Measurements from ENCODE around the gene RPP25L.

Gene RPP25L

GRCh38 chr9:34656992-34657391 lies 45.1 kb upstream of the RPP25L start:
- Histone ChIP-seq H3K79me2 (ENCODE audit: control insufficient read depth, low read length) (no peaks in the 10 kb centered on the region), H3K9me2 (replicated peaks; ENCODE audit: control insufficient read depth, low read length) (no peaks in the 10 kb centered on the region), H3K4me2 (ENCODE audit: low read length) (no peak overlapping the region), H3K27ac (ENCODE audit: low read depth, low read length) (no peak overlapping the region), H4K20me1 (ENCODE audit: control insufficient read depth, insufficient read depth, low read depth, low read length) (no peaks in the 10 kb centered on the region), H3F3A (ENCODE audit: control insufficient read depth, insufficient read depth) (no peaks in the 10 kb centered on the region), H3K36me3 (ENCODE audit: control insufficient read depth, low read length) (no peaks in the 10 kb centered on the region), H3K27me3 (ENCODE audit: control insufficient read depth, low read length) (peaks cover 15% of the 10 kb centered on the region), H3K4me1 (ENCODE audit: control insufficient read depth, low read length) (no peaks in the 10 kb centered on the region), H3K4me3 (ENCODE audit: low read length) (no peak overlapping the region), H3K9me3 (ENCODE audit: control insufficient read depth, insufficient read depth, low read length) (no peaks in the 10 kb centered on the region)
- TF ChIP-seq CTCF (IDR thresholded peaks at IDR 0.05; ENCODE audit: low read depth, low read length, poor library complexity, severe bottlenecking) (no peak), EZH2phosphoT487 (IDR thresholded peaks at IDR 0.05; ENCODE audit: borderline replicate concordance, low read length) (no peak)

- H3K4me3 ChIP-seq (ENCODE audit: low read length): no peak overlapping the region
These were observed 43.5 kb upstream of the RPP25L start for GRCh38 chr9:34655394-34655793.

GRCh38 chr9:34654323-34655051 lies 42.6 kb upstream of the RPP25L start:
- H3F3A ChIP-seq (ENCODE audit: control insufficient read depth, insufficient read depth): no peaks in the 10 kb centered on the region
- H4K20me1 ChIP-seq (ENCODE audit: control insufficient read depth, insufficient read depth, low read depth, low read length): no peaks in the 10 kb centered on the region
- H3K79me2 ChIP-seq (ENCODE audit: control insufficient read depth, low read length): no peaks in the 10 kb centered on the region
- H3K4me2 ChIP-seq (ENCODE audit: low read length): no peak overlapping the region
- no peaks in the 10 kb centered on the region for H3K9me3 ChIP-seq (ENCODE audit: control insufficient read depth, insufficient read depth, low read length)
- H3K4me3 ChIP-seq (ENCODE audit: low read length): no peak overlapping the region
- H3K27ac ChIP-seq (ENCODE audit: low read depth, low read length): no peak overlapping the region
- peaks cover 15% of the 10 kb centered on the region for H3K27me3 ChIP-seq (ENCODE audit: control insufficient read depth, low read length)
- H3K36me3 ChIP-seq (ENCODE audit: control insufficient read depth, low read length): peaks cover under 1% of the 10 kb centered on the region; the same call in 1 of the 2 replicates
- TF ChIP-seq CTCF (IDR thresholded peaks at IDR 0.05; ENCODE audit: low read depth, low read length, poor library complexity, severe bottlenecking) (no peak), EZH2phosphoT487 (IDR thresholded peaks at IDR 0.05; ENCODE audit: borderline replicate concordance, low read length) (no peak)
- H3K4me1 ChIP-seq (ENCODE audit: control insufficient read depth, low read length): no peaks in the 10 kb centered on the region
- H3K9me2 ChIP-seq (replicated peaks; ENCODE audit: control insufficient read depth, low read length): no peaks in the 10 kb centered on the region

More at GRCh38 chr9:34655394-34655793, 43.5 kb upstream of the RPP25L start:
- no peaks in the 10 kb centered on the region for H3K36me3 ChIP-seq (ENCODE audit: control insufficient read depth, low read length)
- no peak overlapping the region for H3K27ac ChIP-seq (ENCODE audit: low read depth, low read length)
- H3K4me1 ChIP-seq (ENCODE audit: control insufficient read depth, low read length): no peaks in the 10 kb centered on the region
- H3K9me2 ChIP-seq (replicated peaks; ENCODE audit: control insufficient read depth, low read length): no peaks in the 10 kb centered on the region
- TF ChIP-seq CTCF (IDR thresholded peaks at IDR 0.05; ENCODE audit: low read depth, low read length, poor library complexity, severe bottlenecking) (no peak), EZH2phosphoT487 (IDR thresholded peaks at IDR 0.05; ENCODE audit: borderline replicate concordance, low read length) (no peak)
- H3K79me2 ChIP-seq (ENCODE audit: control insufficient read depth, low read length): no peaks in the 10 kb centered on the region
- H4K20me1 ChIP-seq (ENCODE audit: control insufficient read depth, insufficient read depth, low read depth, low read length): no peaks in the 10 kb centered on the region
- H3F3A ChIP-seq (ENCODE audit: control insufficient read depth, insufficient read depth): no peaks in the 10 kb centered on the region
- H3K27me3 ChIP-seq (ENCODE audit: control insufficient read depth, low read length): peaks cover 15% of the 10 kb centered on the region
- H3K4me2 ChIP-seq (ENCODE audit: low read length): no peak overlapping the region
- no peaks in the 10 kb centered on the region for H3K9me3 ChIP-seq (ENCODE audit: control insufficient read depth, insufficient read depth, low read length)
